ENCODE measurements around the gene PNPLA7.

- TF ChIP-seq CTCF (conservative IDR thresholded peaks at IDR 0.05; ENCODE audit: low read length) (no peak), EZH2phosphoT487 (IDR thresholded peaks at IDR 0.05; ENCODE audit: borderline replicate concordance, low read depth, low read length) (no peak)
Measured at GRCh38 chr9:137437691-137438590, 112.3 kb downstream of the PNPLA7 start.
